Measurements from ENCODE around the gene MUC13. TPM values are rescaled to one million over a fixed set of nuclear protein-coding genes. Genes with fewer than 3 reads are reported as not detected.

Gene MUC13
- polyA plus RNA-seq, 1 donor from 2014 or later: not detected

- TF ChIP-seq, protein P1, sequence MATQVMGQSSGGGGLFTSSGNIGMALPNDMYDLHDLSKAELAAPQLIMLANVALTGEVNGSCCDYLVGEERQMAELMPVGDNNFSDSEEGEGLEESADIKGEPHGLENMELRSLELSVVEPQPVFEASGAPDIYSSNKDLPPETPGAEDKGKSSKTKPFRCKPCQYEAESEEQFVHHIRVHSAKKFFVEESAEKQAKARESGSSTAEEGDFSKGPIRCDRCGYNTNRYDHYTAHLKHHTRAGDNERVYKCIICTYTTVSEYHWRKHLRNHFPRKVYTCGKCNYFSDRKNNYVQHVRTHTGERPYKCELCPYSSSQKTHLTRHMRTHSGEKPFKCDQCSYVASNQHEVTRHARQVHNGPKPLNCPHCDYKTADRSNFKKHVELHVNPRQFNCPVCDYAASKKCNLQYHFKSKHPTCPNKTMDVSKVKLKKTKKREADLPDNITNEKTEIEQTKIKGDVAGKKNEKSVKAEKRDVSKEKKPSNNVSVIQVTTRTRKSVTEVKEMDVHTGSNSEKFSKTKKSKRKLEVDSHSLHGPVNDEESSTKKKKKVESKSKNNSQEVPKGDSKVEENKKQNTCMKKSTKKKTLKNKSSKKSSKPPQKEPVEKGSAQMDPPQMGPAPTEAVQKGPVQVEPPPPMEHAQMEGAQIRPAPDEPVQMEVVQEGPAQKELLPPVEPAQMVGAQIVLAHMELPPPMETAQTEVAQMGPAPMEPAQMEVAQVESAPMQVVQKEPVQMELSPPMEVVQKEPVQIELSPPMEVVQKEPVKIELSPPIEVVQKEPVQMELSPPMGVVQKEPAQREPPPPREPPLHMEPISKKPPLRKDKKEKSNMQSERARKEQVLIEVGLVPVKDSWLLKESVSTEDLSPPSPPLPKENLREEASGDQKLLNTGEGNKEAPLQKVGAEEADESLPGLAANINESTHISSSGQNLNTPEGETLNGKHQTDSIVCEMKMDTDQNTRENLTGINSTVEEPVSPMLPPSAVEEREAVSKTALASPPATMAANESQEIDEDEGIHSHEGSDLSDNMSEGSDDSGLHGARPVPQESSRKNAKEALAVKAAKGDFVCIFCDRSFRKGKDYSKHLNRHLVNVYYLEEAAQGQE (IDR thresholded peaks at IDR 0.05; ENCODE audit: borderline replicate concordance): no peak
Measured at GRCh38 chr3:124878561-124879336, 55.8 kb downstream of the MUC13 start (continued).

- no peak for TF ChIP-seq EP300 (conservative IDR thresholded peaks at IDR 0.05; ENCODE audit: poor library complexity, severe bottlenecking)
- TF ChIP-seq, protein P2, sequence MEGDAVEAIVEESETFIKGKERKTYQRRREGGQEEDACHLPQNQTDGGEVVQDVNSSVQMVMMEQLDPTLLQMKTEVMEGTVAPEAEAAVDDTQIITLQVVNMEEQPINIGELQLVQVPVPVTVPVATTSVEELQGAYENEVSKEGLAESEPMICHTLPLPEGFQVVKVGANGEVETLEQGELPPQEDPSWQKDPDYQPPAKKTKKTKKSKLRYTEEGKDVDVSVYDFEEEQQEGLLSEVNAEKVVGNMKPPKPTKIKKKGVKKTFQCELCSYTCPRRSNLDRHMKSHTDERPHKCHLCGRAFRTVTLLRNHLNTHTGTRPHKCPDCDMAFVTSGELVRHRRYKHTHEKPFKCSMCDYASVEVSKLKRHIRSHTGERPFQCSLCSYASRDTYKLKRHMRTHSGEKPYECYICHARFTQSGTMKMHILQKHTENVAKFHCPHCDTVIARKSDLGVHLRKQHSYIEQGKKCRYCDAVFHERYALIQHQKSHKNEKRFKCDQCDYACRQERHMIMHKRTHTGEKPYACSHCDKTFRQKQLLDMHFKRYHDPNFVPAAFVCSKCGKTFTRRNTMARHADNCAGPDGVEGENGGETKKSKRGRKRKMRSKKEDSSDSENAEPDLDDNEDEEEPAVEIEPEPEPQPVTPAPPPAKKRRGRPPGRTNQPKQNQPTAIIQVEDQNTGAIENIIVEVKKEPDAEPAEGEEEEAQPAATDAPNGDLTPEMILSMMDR (IDR thresholded peaks at IDR 0.05; ENCODE audit: poor library complexity, severe bottlenecking): no peak
- no peak for TF ChIP-seq SMC3 (conservative IDR thresholded peaks at IDR 0.05; ENCODE audit: poor library complexity)
- no peak for TF ChIP-seq TAF1 (IDR thresholded peaks at IDR 0.05; ENCODE audit: low read depth)
- TF ChIP-seq MXI1 (conservative IDR thresholded peaks at IDR 0.05; ENCODE audit: poor library complexity, severe bottlenecking): no peak
- TF ChIP-seq, protein P1 (IDR thresholded peaks at IDR 0.05; ENCODE audit: borderline replicate concordance): no peak
- TF ChIP-seq RAD21 (conservative IDR thresholded peaks at IDR 0.05): no peak
- TF ChIP-seq POLR2AphosphoS5 (IDR thresholded peaks at IDR 0.05): no peak
- TF ChIP-seq EZH2 (IDR thresholded peaks at IDR 0.05; ENCODE audit: borderline replicate concordance, insufficient read depth, low read length, poor library complexity, severe bottlenecking): no peak
- Histone ChIP-seq H3K9me3 (ENCODE audit: low read length) (no peaks in the 10 kb centered on the region), H3K36me3 (ENCODE audit: insufficient read depth, low read length) (no peaks in the 10 kb centered on the region), H3F3A (ENCODE audit: insufficient read depth, low read length, poor library complexity, severe bottlenecking) (no peaks in the 10 kb centered on the region), H3K4me2 (ENCODE audit: low read length) (no peak overlapping the region), H4K20me1 (ENCODE audit: insufficient read depth) (no peaks in the 10 kb centered on the region), H3K9ac (ENCODE audit: low read length) (no peak overlapping the region), H3K27me3 (ENCODE audit: insufficient read depth, low read depth, low read length) (peaks cover under 1% of the 10 kb centered on the region), H2AFZ (ENCODE audit: low read depth, low read length) (no peak overlapping the region), H3K79me2 (replicated peaks; ENCODE audit: insufficient read depth, low read length) (no peaks in the 10 kb centered on the region), H3K4me3 (ENCODE audit: low read length) (no peak overlapping the region), H3K9me2 (ENCODE audit: insufficient read depth, low read length) (no peaks in the 10 kb centered on the region), H3K27ac (ENCODE audit: low read length) (no peak overlapping the region)
Measured at GRCh38 chr3:124877674-124878073, 56.9 kb downstream of the MUC13 start.

Measured in neural cell (in vitro differentiated cells).